ENCODE data around the gene TMEM131.
"Not testable (repeated sequence)": the region's sequence is repeated elsewhere in the genome, so short reads cannot be mapped to it uniquely, and the experiment has no call there.

TMEM131 gene

GRCh38 chr2:97952357-97952756 lies 43.4 kb downstream of the TMEM131 start:
- no peak for DNase-seq

- DNase-seq, result no peak
Observed at GRCh38 chr2:97951155-97951680, 44.5 kb downstream of the TMEM131 start.

GRCh38 chr2:97950329-97951154 lies 45.2 kb downstream of the TMEM131 start:
- no peak for DNase-seq

GRCh38 chr2:97948926-97949325 lies 46.8 kb downstream of the TMEM131 start:
- DNase-seq, result no peak

GRCh38 chr2:97945791-97946190 lies 50.0 kb downstream of the TMEM131 start:
- no peak for DNase-seq

GRCh38 chr2:97936881-97937280 lies 58.9 kb downstream of the TMEM131 start:
- DNase-seq, result no peak

GRCh38 chr2:97936199-97936598 lies 59.5 kb downstream of the TMEM131 start:
- no peak for DNase-seq

- peak; percentile 20 for DNase-seq
Observed at GRCh38 chr2:97935719-97936161, 60.0 kb downstream of the TMEM131 start.

GRCh38 chr2:97932975-97933662 lies 62.6 kb downstream of the TMEM131 start:
- DNase-seq, result no peak

GRCh38 chr2:97931858-97932225 lies 63.9 kb downstream of the TMEM131 start:
- no peak for DNase-seq

- DNase-seq, result no peak
Observed at GRCh38 chr2:97931118-97931857, 64.5 kb downstream of the TMEM131 start.

GRCh38 chr2:97928591-97928990 lies 67.2 kb downstream of the TMEM131 start:
- DNase-seq, result no peak

- no peak for DNase-seq
Observed at GRCh38 chr2:97926946-97927345, 68.8 kb downstream of the TMEM131 start.

- DNase-seq, result no peak
Observed at GRCh38 chr2:97924194-97924593, 71.6 kb downstream of the TMEM131 start.

GRCh38 chr2:97919858-97920257 lies 75.9 kb downstream of the TMEM131 start:
- DNase-seq, result no peak

GRCh38 chr2:97918818-97919217 lies 76.9 kb downstream of the TMEM131 start:
- no peak for DNase-seq

GRCh38 chr2:97917668-97918067 lies 78.1 kb downstream of the TMEM131 start:
- DNase-seq, result not testable (repeated sequence)

GRCh38 chr2:97914691-97915213 lies 81.0 kb downstream of the TMEM131 start:
- no peak for DNase-seq

GRCh38 chr2:97913846-97914245 lies 81.9 kb downstream of the TMEM131 start:
- no peak for DNase-seq

GRCh38 chr2:97911922-97912575 lies 83.7 kb downstream of the TMEM131 start:
- DNase-seq, result no peak

GRCh38 chr2:97911206-97911921 lies 84.4 kb downstream of the TMEM131 start:
- DNase-seq, result peak; percentile 8

Data from CD4-positive, alpha-beta T cell treated with Interleukin-4 for 4 hours (primary cell).